Hepatocyte (in vitro differentiated cells): Measurements from ENCODE around the gene TMA7. TPM values are rescaled to one million over a fixed set of nuclear protein-coding genes. Genes with fewer than 3 reads are reported as not detected.

Experiments
- DNase-seq: peaks from one replicate; pipeline ENCODE4 v3.0.0-alpha.2; 2016; ENCODE audit warnings: low spot score
- H2AFZ ChIP-seq: fragments of 200-600 bp; sonication (generic); 2 replicates; pipeline ENCODE4 v1.6.0; 2016; ENCODE audit warnings: antibody characterized with exemption, mild to moderate bottlenecking
- H3K27ac ChIP-seq: fragments of 200-600 bp; sonication (generic); 2 replicates; pipeline ENCODE4 v1.5.1; 2016; ENCODE audit warnings: mild to moderate bottlenecking
- H3K27me3 ChIP-seq: fragments of 200-600 bp; sonication (generic); 2 replicates; pipeline ENCODE4 v1.6.1; 2016
- H3K36me3 ChIP-seq: fragments of 200-600 bp; sonication (generic); replicated peaks from 2 replicates; pipeline ENCODE4 v1.5.1; 2016; ENCODE audit warnings: low read depth; ENCODE audit not compliant: insufficient read depth
- H3K4me1 ChIP-seq: fragments of 200-600 bp; sonication (generic); 2 replicates; pipeline ENCODE4 v1.5.1; 2016; ENCODE audit warnings: mild to moderate bottlenecking, moderate library complexity; ENCODE audit not compliant: insufficient read depth
- H3K4me2 ChIP-seq: fragments of 200-600 bp; sonication (generic); 2 replicates; pipeline ENCODE4 v1.6.0; 2016
- H3K4me3 ChIP-seq: fragments of 200-600 bp; sonication (generic); 2 replicates; pipeline ENCODE4 v1.5.1; 2016; ENCODE audit warnings: mild to moderate bottlenecking
- H3K79me2 ChIP-seq: fragments of 200-600 bp; sonication (generic); 2 replicates; pipeline ENCODE4 v1.6.0; 2017; ENCODE audit warnings: mild to moderate bottlenecking
- H3K9me2 ChIP-seq: fragments of 200-600 bp; sonication (generic); replicated peaks from 2 replicates; pipeline ENCODE4 v1.6.0; 2017; ENCODE audit warnings: mild to moderate bottlenecking; ENCODE audit not compliant: insufficient read depth
- H3K9me3 ChIP-seq: fragments of 200-600 bp; sonication (generic); 2 replicates; pipeline ENCODE4 v1.5.1; 2016; ENCODE audit warnings: low read depth, mild to moderate bottlenecking
- H4K20me1 ChIP-seq: fragments of 200-600 bp; sonication (generic); 2 replicates; pipeline ENCODE4 v1.6.0; 2016; ENCODE audit warnings: mild to moderate bottlenecking; ENCODE audit not compliant: insufficient read depth, poor library complexity, severe bottlenecking
- CTCF ChIP-seq: fragments of 200-600 bp; sonication (generic); IDR thresholded peaks from 2 replicates; pipeline ENCODE4 v1.5.1; 2016; ENCODE audit warnings: antibody characterized with exemption, mild to moderate bottlenecking; ENCODE audit not compliant: poor library complexity
- EZH2 ChIP-seq: fragments of 200-600 bp; sonication (generic); IDR thresholded peaks from 2 replicates; pipeline ENCODE4 v1.6.1; 2016; ENCODE audit warnings: antibody characterized with exemption, mild to moderate bottlenecking, borderline replicate concordance
- EZH2phosphoT487 ChIP-seq: fragments of 200-600 bp; sonication (generic); IDR thresholded peaks from one replicate; pipeline ENCODE4 v1.6.1; 2018; ENCODE audit warnings: antibody characterized with exemption, mild to moderate bottlenecking, low read depth, moderate library complexity; ENCODE audit not compliant: unreplicated experiment, severe bottlenecking
- WGBS: methylation state at CpG from one replicate; pipeline ENCODE4 v1.1.6; 2016; ENCODE audit warnings: low lambda C conversion rate; ENCODE audit errors: missing lambda C conversion rate; 5-methylcytosine and 5-hydroxymethylcytosine counted together
- polyA plus RNA-seq: library from polyadenylated mRNA; unstranded; fragments of >200 nt; fragmentation: Nextera tagmentation; extraction: Ambion mirVana; gene quantifications from 2 replicates; pipeline ENCODE4 v1.2.1, GENCODE V29; 2016
- total RNA-seq: library from RNA; depleted of rRNA; stranded (reverse); fragments of >200 nt; gene quantifications from 2 replicates; pipeline ENCODE4 v1.2.3, GENCODE V29; 2014

TMA7 gene
- total and polyA plus RNA-seq, 2 experiments from 2014 or later, result 381 to 503 TPM

- H3K9me2 ChIP-seq, result no peaks in the 10 kb centered on the region
- peaks cover 5% of the 10 kb centered on the region for H4K20me1 ChIP-seq
- H3K9me3 ChIP-seq, result no peaks in the 10 kb centered on the region
- peaks cover 47% of the 10 kb centered on the region for H3K79me2 ChIP-seq
- TF ChIP-seq EZH2 (no peak), EZH2phosphoT487 (no peak), CTCF (peak; percentile 3)
- H3K27me3 ChIP-seq, result no peaks in the 10 kb centered on the region
- H3K4me2 ChIP-seq, result peak overlapping the region; percentile 71
- no peaks in the 10 kb centered on the region for H3K36me3 ChIP-seq
- H2AFZ ChIP-seq, result no peak overlapping the region
- WGBS, result 75% methylated on average over 16 of the region's 16 CpGs
- DNase-seq, result no peak
- peak overlapping the region; percentile 96 for H3K27ac ChIP-seq
- peaks cover 54% of the 10 kb centered on the region for H3K4me1 ChIP-seq
- no peak overlapping the region for H3K4me3 ChIP-seq
Observed at GRCh38 chr3:48432411-48433371, 7.4 kb upstream of the TMA7 start.

DNA sequence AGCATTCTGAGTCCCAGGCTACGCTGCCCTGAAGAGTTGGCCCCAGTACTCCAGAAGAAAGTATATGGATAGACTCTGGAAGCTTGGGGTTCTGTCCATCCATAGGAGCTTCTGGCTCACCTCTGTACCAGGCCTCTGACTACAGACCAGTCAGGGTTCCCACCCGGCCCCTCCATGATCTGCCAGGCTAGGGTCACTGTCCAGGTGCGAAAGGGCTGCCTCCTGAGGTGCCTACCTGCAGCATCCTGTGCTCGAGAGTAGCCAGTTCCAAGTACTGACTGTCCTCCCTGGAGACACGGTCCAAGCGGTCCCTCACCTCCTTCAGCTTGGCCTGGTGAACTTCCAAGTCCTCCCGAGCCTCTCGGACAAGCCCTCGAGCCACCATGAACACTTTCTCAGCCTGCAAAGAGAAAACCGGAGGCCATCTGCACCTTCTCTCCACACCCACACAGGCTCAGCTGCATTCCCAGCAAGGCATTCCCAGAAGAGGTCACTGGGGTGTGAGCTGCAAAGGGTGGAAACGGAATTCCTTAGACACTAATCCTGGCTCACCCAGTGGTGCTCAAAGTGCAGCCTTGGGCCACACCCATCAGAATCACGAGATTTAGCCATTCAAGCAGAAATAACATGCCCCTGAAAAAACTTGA, 6.5 kb upstream of the TMA7 start:
- 65% methylated on average over 12 of the region's 12 CpGs for WGBS
- peaks cover 49% of the 10 kb centered on the region for H3K4me1 ChIP-seq
- H3K4me2 ChIP-seq, result peak overlapping the region; percentile 71
- H3K27me3 ChIP-seq, result no peaks in the 10 kb centered on the region
- no peak overlapping the region for H2AFZ ChIP-seq
- H4K20me1 ChIP-seq, result no peaks in the 10 kb centered on the region
- no peak overlapping the region for H3K4me3 ChIP-seq
- no peaks in the 10 kb centered on the region for H3K9me3 ChIP-seq
- peak; percentile 79 for DNase-seq
- H3K79me2 ChIP-seq, result peaks cover 42% of the 10 kb centered on the region
- H3K9me2 ChIP-seq, result no peaks in the 10 kb centered on the region
- peak overlapping the region; percentile 96 for H3K27ac ChIP-seq
- H3K36me3 ChIP-seq, result no peaks in the 10 kb centered on the region
- TF ChIP-seq EZH2phosphoT487 (no peak), EZH2 (no peak), CTCF (no peak)

DNA sequence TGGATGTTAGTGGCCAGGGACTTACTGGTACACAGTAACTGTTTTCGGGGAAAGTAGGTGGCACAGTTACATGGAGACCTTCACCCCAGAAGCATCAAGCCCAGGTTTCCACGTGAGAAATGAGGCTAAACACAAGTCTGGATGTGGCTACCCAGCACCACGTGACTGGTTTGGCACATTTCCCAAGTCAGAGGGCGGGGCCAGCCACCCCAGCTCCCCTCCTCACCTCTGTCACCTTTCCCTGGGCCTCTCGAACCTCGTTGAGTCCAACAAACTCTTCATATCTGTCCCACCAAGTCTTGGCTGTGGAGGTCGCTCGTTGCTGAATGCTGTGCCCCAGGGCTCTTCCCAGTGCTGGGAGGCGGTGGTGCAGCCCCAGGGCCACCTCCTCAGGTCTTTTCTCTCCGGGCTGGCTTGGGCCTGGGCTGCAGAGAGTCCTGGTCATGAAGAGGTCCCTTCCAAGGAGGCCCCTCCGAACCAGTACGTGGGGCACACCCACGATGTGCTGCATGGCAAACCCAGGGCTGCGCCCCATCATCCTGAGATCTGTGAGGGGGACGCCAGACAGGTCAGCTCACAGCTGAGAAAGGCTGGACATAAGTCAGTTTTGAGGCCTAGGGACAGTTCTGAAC, 5.3 kb upstream of the TMA7 start:
- Histone ChIP-seq H3K9me2 (no peaks in the 10 kb centered on the region), H3K27me3 (no peaks in the 10 kb centered on the region), H3K27ac (peak overlapping the region; percentile 95), H3K79me2 (peaks cover 47% of the 10 kb centered on the region), H2AFZ (no peak overlapping the region), H3K4me1 (peaks cover 49% of the 10 kb centered on the region), H3K36me3 (no peaks in the 10 kb centered on the region), H4K20me1 (no peaks in the 10 kb centered on the region), H3K9me3 (no peaks in the 10 kb centered on the region), H3K4me2 (peak overlapping the region; percentile 16), H3K4me3 (no peak overlapping the region)
- TF ChIP-seq EZH2, result no peak
- no peak for TF ChIP-seq EZH2phosphoT487
- no peak for TF ChIP-seq CTCF
- WGBS, result 87% methylated on average over 15 of the region's 15 CpGs
- DNase-seq, result no peak
